ENCODE results near the gene EIF4G3.

The EIF4G3 gene

GRCh38 chr1:20840731-20841130, 336.0 kb downstream of the EIF4G3 start:
- Histone ChIP-seq H3K27ac (ENCODE audit: low read depth, low read length) (no peak overlapping the region), H3K27me3 (ENCODE audit: control insufficient read depth, low read length) (no peaks in the 10 kb centered on the region)

GRCh38 chr1:20837554-20838192, 339.0 kb downstream of the EIF4G3 start:
- no peak overlapping the region for H3K27ac ChIP-seq (ENCODE audit: low read depth, low read length)
- H3K4me2 ChIP-seq (ENCODE audit: low read length) = no peak overlapping the region
- no peaks in the 10 kb centered on the region for H3K9me3 ChIP-seq (ENCODE audit: control insufficient read depth, insufficient read depth, low read length)
- no peaks in the 10 kb centered on the region for H3K79me2 ChIP-seq (ENCODE audit: control insufficient read depth, low read length)
- H3K27me3 ChIP-seq (ENCODE audit: control insufficient read depth, low read length) = no peaks in the 10 kb centered on the region
- H3F3A ChIP-seq (ENCODE audit: control insufficient read depth, insufficient read depth) = no peaks in the 10 kb centered on the region
- no peak overlapping the region for H3K4me3 ChIP-seq (ENCODE audit: low read length)
- no peaks in the 10 kb centered on the region for H3K9me2 ChIP-seq (replicated peaks; ENCODE audit: control insufficient read depth, low read length)
- H4K20me1 ChIP-seq (ENCODE audit: control insufficient read depth, insufficient read depth, low read depth, low read length) = no peaks in the 10 kb centered on the region
- H3K36me3 ChIP-seq (ENCODE audit: control insufficient read depth, low read length) = peaks cover 27% of the 10 kb centered on the region
- TF ChIP-seq CTCF (IDR thresholded peaks at IDR 0.05; ENCODE audit: low read depth, low read length, poor library complexity, severe bottlenecking) (no peak), EZH2phosphoT487 (IDR thresholded peaks at IDR 0.05; ENCODE audit: borderline replicate concordance, low read length) (no peak)
- no peaks in the 10 kb centered on the region for H3K4me1 ChIP-seq (ENCODE audit: control insufficient read depth, low read length)

More at GRCh38 chr1:20840731-20841130, 336.0 kb downstream of the EIF4G3 start:
- H3K9me3 ChIP-seq (ENCODE audit: control insufficient read depth, insufficient read depth, low read length) = no peaks in the 10 kb centered on the region
- H3K4me1 ChIP-seq (ENCODE audit: control insufficient read depth, low read length) = no peaks in the 10 kb centered on the region
- H3K79me2 ChIP-seq (ENCODE audit: control insufficient read depth, low read length) = no peaks in the 10 kb centered on the region
- H4K20me1 ChIP-seq (ENCODE audit: control insufficient read depth, insufficient read depth, low read depth, low read length) = no peaks in the 10 kb centered on the region
- H3K36me3 ChIP-seq (ENCODE audit: control insufficient read depth, low read length) = peaks cover 14% of the 10 kb centered on the region
- no peaks in the 10 kb centered on the region for H3F3A ChIP-seq (ENCODE audit: control insufficient read depth, insufficient read depth)
- no peaks in the 10 kb centered on the region for H3K9me2 ChIP-seq (replicated peaks; ENCODE audit: control insufficient read depth, low read length)
- no peak overlapping the region for H3K4me2 ChIP-seq (ENCODE audit: low read length)
- H3K4me3 ChIP-seq (ENCODE audit: low read length) = no peak overlapping the region
- TF ChIP-seq CTCF (IDR thresholded peaks at IDR 0.05; ENCODE audit: low read depth, low read length, poor library complexity, severe bottlenecking) (no peak), EZH2phosphoT487 (IDR thresholded peaks at IDR 0.05; ENCODE audit: borderline replicate concordance, low read length) (no peak)

- Histone ChIP-seq H3K79me2 (ENCODE audit: control insufficient read depth, low read length) (no peaks in the 10 kb centered on the region), H3K36me3 (ENCODE audit: control insufficient read depth, low read length) (peaks cover 24% of the 10 kb centered on the region), H3K4me1 (ENCODE audit: control insufficient read depth, low read length) (no peaks in the 10 kb centered on the region), H3K9me2 (replicated peaks; ENCODE audit: control insufficient read depth, low read length) (no peaks in the 10 kb centered on the region), H3K9me3 (ENCODE audit: control insufficient read depth, insufficient read depth, low read length) (no peaks in the 10 kb centered on the region), H3F3A (ENCODE audit: control insufficient read depth, insufficient read depth) (no peaks in the 10 kb centered on the region), H4K20me1 (ENCODE audit: control insufficient read depth, insufficient read depth, low read depth, low read length) (no peaks in the 10 kb centered on the region), H3K27me3 (ENCODE audit: control insufficient read depth, low read length) (no peaks in the 10 kb centered on the region), H3K4me3 (ENCODE audit: low read length) (no peak overlapping the region), H3K27ac (ENCODE audit: low read depth, low read length) (no peak overlapping the region), H3K4me2 (ENCODE audit: low read length) (no peak overlapping the region)
- no peak for TF ChIP-seq EZH2phosphoT487 (IDR thresholded peaks at IDR 0.05; ENCODE audit: borderline replicate concordance, low read length)
- no peak for TF ChIP-seq CTCF (IDR thresholded peaks at IDR 0.05; ENCODE audit: low read depth, low read length, poor library complexity, severe bottlenecking)
Observed at GRCh38 chr1:20836230-20836629, 340.5 kb downstream of the EIF4G3 start.
